GM23338 (cell line): ENCODE results near the gene ATXN2. TPM values are rescaled to one million over a fixed set of nuclear protein-coding genes. Genes with fewer than 3 reads are reported as not detected.

Experiments
- ATAC-seq: fragments of 200-7000 bp; cut with Tn5 transposase; 3 replicates; pipeline ENCODE4 v1.9.1; 2020
- DNase-seq: peaks from one replicate; pipeline ENCODE4 v3.0.0-alpha.2; 2015; ENCODE audit warnings: low spot score
- H2AFZ ChIP-seq: fragments of 200-600 bp; sonication (generic); 2 replicates; pipeline ENCODE4 v1.8.0; 2016; ENCODE audit warnings: antibody characterized with exemption, mild to moderate bottlenecking, moderate library complexity
- H3F3A ChIP-seq: fragments of 200-600 bp; sonication (generic); replicated peaks from 2 replicates; pipeline ENCODE4 v1.8.0; 2017; ENCODE audit warnings: antibody characterized with exemption, mixed run types, low read depth
- H3K27ac ChIP-seq: fragments of 200-600 bp; sonication (generic); 2 replicates; pipeline ENCODE4 v1.6.1; 2016; ENCODE audit warnings: low read depth
- H3K27me3 ChIP-seq: fragments of 200-600 bp; sonication (generic); 2 replicates; pipeline ENCODE4 v1.8.0; 2016; ENCODE audit warnings: mild to moderate bottlenecking, mixed run types, moderate library complexity; ENCODE audit not compliant: insufficient read depth
- H3K36me3 ChIP-seq: fragments of 200-600 bp; sonication (generic); 2 replicates; pipeline ENCODE4 v1.8.0; 2016; ENCODE audit warnings: mild to moderate bottlenecking; ENCODE audit not compliant: insufficient read depth
- H3K4me1 ChIP-seq: fragments of 200-600 bp; sonication (generic); 2 replicates; pipeline ENCODE4 v1.8.0; 2016; ENCODE audit warnings: mild to moderate bottlenecking, moderate library complexity; ENCODE audit not compliant: insufficient read depth
- H3K4me2 ChIP-seq: fragments of 200-600 bp; sonication (generic); 2 replicates; pipeline ENCODE4 v1.7.1; 2017; ENCODE audit warnings: mixed run types
- H3K4me3 ChIP-seq: fragments of 200-600 bp; sonication (generic); 2 replicates; pipeline ENCODE4 v1.6.1; 2016; ENCODE audit warnings: mixed run types
- H3K79me2 ChIP-seq: fragments of 200-600 bp; sonication (generic); replicated peaks from 2 replicates; pipeline ENCODE4 v1.8.0; 2017; ENCODE audit warnings: mild to moderate bottlenecking; ENCODE audit not compliant: insufficient read depth
- H3K9me2 ChIP-seq: fragments of 200-600 bp; sonication (generic); 2 replicates; pipeline ENCODE4 v1.8.0; 2017; ENCODE audit not compliant: insufficient read depth
- H4K20me1 ChIP-seq: fragments of 200-600 bp; sonication (generic); replicated peaks from 2 replicates; pipeline ENCODE4 v1.8.0; 2017; ENCODE audit warnings: mild to moderate bottlenecking; ENCODE audit not compliant: insufficient read depth
- H3K27ac Mint-ChIP-seq: 2 replicates; pipeline ENCODE4 v1.8.0; 2020; ENCODE audit warnings: inconsistent platforms, mild to moderate bottlenecking, moderate library complexity, mixed read lengths
- H3K27me3 Mint-ChIP-seq: 3 replicates; pipeline ENCODE4 v1.8.0; 2022; ENCODE audit warnings: low read depth, mild to moderate bottlenecking, moderate library complexity, mixed read lengths, inconsistent platforms; ENCODE audit not compliant: insufficient read depth, poor library complexity
- H3K36me3 Mint-ChIP-seq: 3 replicates; pipeline ENCODE4 v1.8.0; 2021; ENCODE audit warnings: low read depth, mild to moderate bottlenecking, inconsistent platforms, moderate library complexity, mixed read lengths
- H3K4me1 Mint-ChIP-seq: 3 replicates; pipeline ENCODE4 v1.8.0; 2020; ENCODE audit warnings: mild to moderate bottlenecking, inconsistent platforms, mixed read lengths
- H3K4me3 Mint-ChIP-seq: 3 replicates; pipeline ENCODE4 v1.8.0; 2021; ENCODE audit warnings: moderate library complexity, mild to moderate bottlenecking, inconsistent platforms, mixed read lengths
- H3K9me3 Mint-ChIP-seq: 3 replicates; pipeline ENCODE4 v1.8.0; 2020; ENCODE audit warnings: moderate library complexity, mild to moderate bottlenecking, inconsistent platforms, mixed read lengths
- CREB1 ChIP-seq: fragments of 250-450 bp; sonication (Bioruptor Pico); IDR thresholded peaks from 2 replicates; pipeline ENCODE4 v1.5.0; 2020; ENCODE audit warnings: low read depth, mild to moderate bottlenecking, moderate library complexity
- ETS1 ChIP-seq: IDR thresholded peaks from 2 replicates; pipeline ENCODE4 v1.6.1; 2016; ENCODE audit warnings: antibody characterized with exemption
- EZH2 ChIP-seq: fragments of 200-600 bp; sonication (generic); IDR thresholded peaks from one replicate; pipeline ENCODE4 v1.8.0; 2017; ENCODE audit warnings: antibody characterized with exemption, mild to moderate bottlenecking, low read depth; ENCODE audit not compliant: unreplicated experiment
- NANOG ChIP-seq: IDR thresholded peaks from 2 replicates; pipeline ENCODE4 v1.6.1; 2016; ENCODE audit warnings: antibody characterized with exemption, borderline replicate concordance
- REST ChIP-seq: IDR thresholded peaks from one replicate; pipeline ENCODE4 v1.6.1; 2018; ENCODE audit warnings: antibody characterized with exemption; ENCODE audit not compliant: unreplicated experiment
- ZNF114 ChIP-seq: fragments of 250-450 bp; sonication (Bioruptor Pico); IDR thresholded peaks from 2 replicates; pipeline ENCODE4 v1.5.0; 2020; ENCODE audit warnings: mild to moderate bottlenecking, moderate library complexity
- ZNF331 ChIP-seq: fragments of 250-450 bp; sonication (Bioruptor Pico); IDR thresholded peaks from 2 replicates; pipeline ENCODE4 v1.5.0; 2020; ENCODE audit warnings: low read depth, mild to moderate bottlenecking, moderate library complexity
- polyA plus RNA-seq: library from polyadenylated mRNA; unstranded; fragments of >200 nt; fragmentation: Nextera tagmentation; extraction: Ambion mirVana; gene quantifications from 2 replicates; pipeline ENCODE4 v1.2.1, GENCODE V29; 2016
- total RNA-seq: library from RNA; depleted of rRNA; stranded (reverse); fragments of >200 nt; shearing (Covaris generic); gene quantifications from 2 replicates; pipeline ENCODE4 v1.2.3, GENCODE V29; 2014
- TF ChIP-seq, protein P1 (sequence below): fragments of 250-450 bp; sonication (Bioruptor Pico); IDR thresholded peaks from 2 replicates; pipeline ENCODE4 v1.5.0; 2020; ENCODE audit warnings: mild to moderate bottlenecking, moderate library complexity
- TF ChIP-seq, protein P2 (sequence below), 2 experiments: fragments of 200-600 bp in 1 of 2; sonication (generic) in 1 of 2; conservative IDR thresholded peaks; 2 replicates each; pipeline versions ENCODE4 v1.5.1 to v1.6.1; 2016 to 2017; ENCODE audit warnings: antibody characterized with exemption in 2 of 2, low read depth in 2 of 2, mild to moderate bottlenecking in 2 of 2, moderate library complexity in 1 of 2

The ATXN2 gene
- total and polyA plus RNA-seq, 2 experiments from 2014 or later = 44.8 to 59.5 TPM

DNA sequence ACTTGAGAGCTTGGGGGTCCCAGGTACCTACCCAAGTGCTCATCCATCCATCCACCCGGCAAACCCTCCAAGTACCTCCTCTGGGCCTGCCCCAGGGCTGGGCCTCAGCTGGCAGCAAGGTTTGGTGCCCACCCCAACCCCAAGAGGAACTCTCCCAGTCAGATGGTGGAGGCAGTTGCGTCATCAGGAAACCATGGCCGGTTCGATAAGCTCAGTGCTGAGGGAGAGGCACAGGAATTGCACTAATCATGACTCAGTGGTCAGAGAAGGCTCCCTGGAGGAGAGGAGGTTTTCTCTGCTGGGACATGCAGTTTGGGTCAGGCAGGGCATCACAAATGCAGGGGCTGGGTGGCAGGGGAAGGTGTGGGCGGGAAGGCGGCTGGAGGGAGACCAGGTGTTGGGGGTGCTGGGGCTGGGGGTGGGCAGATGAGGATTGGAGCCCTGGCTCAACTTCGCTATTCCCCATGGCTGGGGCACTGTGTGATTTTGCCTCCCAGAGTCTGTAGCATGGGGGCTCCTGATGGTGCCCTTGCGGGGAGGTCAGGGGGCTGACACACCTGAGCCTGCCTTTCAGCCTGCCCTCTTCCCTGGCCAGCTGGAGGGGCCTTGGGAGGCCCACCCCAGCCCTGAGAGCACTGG lies 161.2 kb downstream of the ATXN2 start (continued):
- TF ChIP-seq, protein P1, sequence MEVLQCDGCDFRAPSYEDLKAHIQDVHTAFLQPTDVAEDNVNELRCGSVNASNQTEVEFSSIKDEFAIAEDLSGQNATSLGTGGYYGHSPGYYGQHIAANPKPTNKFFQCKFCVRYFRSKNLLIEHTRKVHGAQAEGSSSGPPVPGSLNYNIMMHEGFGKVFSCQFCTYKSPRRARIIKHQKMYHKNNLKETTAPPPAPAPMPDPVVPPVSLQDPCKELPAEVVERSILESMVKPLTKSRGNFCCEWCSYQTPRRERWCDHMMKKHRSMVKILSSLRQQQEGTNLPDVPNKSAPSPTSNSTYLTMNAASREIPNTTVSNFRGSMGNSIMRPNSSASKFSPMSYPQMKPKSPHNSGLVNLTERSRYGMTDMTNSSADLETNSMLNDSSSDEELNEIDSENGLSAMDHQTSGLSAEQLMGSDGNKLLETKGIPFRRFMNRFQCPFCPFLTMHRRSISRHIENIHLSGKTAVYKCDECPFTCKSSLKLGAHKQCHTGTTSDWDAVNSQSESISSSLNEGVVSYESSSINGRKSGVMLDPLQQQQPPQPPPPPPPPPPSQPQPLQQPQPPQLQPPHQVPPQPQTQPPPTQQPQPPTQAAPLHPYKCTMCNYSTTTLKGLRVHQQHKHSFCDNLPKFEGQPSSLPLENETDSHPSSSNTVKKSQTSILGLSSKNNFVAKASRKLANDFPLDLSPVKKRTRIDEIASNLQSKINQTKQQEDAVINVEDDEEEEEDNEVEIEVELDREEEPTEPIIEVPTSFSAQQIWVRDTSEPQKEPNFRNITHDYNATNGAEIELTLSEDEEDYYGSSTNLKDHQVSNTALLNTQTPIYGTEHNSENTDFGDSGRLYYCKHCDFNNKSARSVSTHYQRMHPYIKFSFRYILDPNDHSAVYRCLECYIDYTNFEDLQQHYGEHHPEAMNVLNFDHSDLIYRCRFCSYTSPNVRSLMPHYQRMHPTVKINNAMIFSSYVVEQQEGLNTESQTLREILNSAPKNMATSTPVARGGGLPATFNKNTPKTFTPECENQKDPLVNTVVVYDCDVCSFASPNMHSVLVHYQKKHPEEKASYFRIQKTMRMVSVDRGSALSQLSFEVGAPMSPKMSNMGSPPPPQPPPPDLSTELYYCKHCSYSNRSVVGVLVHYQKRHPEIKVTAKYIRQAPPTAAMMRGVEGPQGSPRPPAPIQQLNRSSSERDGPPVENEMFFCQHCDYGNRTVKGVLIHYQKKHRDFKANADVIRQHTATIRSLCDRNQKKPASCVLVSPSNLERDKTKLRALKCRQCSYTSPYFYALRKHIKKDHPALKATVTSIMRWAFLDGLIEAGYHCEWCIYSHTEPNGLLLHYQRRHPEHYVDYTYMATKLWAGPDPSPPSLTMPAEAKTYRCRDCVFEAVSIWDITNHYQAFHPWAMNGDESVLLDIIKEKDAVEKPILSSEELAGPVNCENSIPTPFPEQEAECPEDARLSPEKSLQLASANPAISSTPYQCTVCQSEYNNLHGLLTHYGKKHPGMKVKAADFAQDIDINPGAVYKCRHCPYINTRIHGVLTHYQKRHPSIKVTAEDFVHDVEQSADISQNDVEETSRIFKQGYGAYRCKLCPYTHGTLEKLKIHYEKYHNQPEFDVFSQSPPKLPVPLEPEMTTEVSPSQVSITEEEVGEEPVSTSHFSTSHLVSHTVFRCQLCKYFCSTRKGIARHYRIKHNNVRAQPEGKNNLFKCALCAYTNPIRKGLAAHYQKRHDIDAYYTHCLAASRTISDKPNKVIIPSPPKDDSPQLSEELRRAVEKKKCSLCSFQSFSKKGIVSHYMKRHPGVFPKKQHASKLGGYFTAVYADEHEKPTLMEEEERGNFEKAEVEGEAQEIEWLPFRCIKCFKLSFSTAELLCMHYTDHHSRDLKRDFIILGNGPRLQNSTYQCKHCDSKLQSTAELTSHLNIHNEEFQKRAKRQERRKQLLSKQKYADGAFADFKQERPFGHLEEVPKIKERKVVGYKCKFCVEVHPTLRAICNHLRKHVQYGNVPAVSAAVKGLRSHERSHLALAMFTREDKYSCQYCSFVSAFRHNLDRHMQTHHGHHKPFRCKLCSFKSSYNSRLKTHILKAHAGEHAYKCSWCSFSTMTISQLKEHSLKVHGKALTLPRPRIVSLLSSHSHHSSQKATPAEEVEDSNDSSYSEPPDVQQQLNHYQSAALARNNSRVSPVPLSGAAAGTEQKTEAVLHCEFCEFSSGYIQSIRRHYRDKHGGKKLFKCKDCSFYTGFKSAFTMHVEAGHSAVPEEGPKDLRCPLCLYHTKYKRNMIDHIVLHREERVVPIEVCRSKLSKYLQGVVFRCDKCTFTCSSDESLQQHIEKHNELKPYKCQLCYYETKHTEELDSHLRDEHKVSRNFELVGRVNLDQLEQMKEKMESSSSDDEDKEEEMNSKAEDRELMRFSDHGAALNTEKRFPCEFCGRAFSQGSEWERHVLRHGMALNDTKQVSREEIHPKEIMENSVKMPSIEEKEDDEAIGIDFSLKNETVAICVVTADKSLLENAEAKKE (CRISPR knock-in tag) = no peak

DNA sequence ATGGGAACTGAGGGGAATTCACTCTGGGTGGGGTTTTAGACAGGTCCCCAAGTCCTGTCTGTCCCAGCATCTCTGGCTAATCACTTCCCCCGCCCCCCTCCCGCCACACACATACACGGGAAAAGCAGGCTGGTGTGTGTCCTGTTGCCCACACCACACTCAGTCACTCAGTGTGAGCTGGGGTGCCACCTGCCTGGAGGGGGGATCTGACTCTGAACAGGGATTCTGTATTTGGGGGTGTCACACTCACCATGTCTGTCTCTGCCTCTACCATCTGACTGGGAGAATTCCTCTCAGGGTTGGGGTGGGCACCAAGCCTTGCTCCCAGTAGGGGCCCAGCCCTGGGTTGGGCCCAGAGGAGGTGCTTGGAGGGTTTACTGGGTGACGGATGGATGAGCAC lies 162.3 kb downstream of the ATXN2 start:
- no peaks in the 10 kb centered on the region for H3K27me3 ChIP-seq
- Mint-ChIP-seq H3K27ac (no peak overlapping the region; the same call in 1 of the 2 replicates), H3K27me3 (peaks cover 23% of the 10 kb centered on the region), H3K4me3 (peak overlapping the region; percentile 4; the same call in 1 of the 3 replicates), H3K9me3 (no peaks in the 10 kb centered on the region; the same call in 2 of the 3 replicates), H3K36me3 (peaks cover 24% of the 10 kb centered on the region), H3K4me1 (peaks cover 58% of the 10 kb centered on the region)
- no peak overlapping the region for H2AFZ ChIP-seq
- H3K79me2 ChIP-seq = peaks cover 100% of the 10 kb centered on the region
- H3K4me1 ChIP-seq = peaks cover 44% of the 10 kb centered on the region
- DNase-seq (no peak), ATAC-seq (no peak)
- H3K4me2 ChIP-seq = no peak overlapping the region
- no peaks in the 10 kb centered on the region for H3K9me2 ChIP-seq
- H4K20me1 ChIP-seq = peaks cover 27% of the 10 kb centered on the region
- H3K36me3 ChIP-seq = no peaks in the 10 kb centered on the region
- H3F3A ChIP-seq = peaks cover 9% of the 10 kb centered on the region; the same call in 1 of the 2 replicates
- peak overlapping the region; percentile 59; the same call in 1 of the 2 replicates for H3K27ac ChIP-seq
- H3K4me3 ChIP-seq = no peak overlapping the region
- no peak for TF ChIP-seq CREB1 (CRISPR knock-in tag)
- no peak for TF ChIP-seq ZNF114 (CRISPR knock-in tag)
- no peak for TF ChIP-seq REST
- TF ChIP-seq NANOG = no peak
- no peak for TF ChIP-seq EZH2
- TF ChIP-seq ETS1 = no peak
- TF ChIP-seq, protein P2, sequence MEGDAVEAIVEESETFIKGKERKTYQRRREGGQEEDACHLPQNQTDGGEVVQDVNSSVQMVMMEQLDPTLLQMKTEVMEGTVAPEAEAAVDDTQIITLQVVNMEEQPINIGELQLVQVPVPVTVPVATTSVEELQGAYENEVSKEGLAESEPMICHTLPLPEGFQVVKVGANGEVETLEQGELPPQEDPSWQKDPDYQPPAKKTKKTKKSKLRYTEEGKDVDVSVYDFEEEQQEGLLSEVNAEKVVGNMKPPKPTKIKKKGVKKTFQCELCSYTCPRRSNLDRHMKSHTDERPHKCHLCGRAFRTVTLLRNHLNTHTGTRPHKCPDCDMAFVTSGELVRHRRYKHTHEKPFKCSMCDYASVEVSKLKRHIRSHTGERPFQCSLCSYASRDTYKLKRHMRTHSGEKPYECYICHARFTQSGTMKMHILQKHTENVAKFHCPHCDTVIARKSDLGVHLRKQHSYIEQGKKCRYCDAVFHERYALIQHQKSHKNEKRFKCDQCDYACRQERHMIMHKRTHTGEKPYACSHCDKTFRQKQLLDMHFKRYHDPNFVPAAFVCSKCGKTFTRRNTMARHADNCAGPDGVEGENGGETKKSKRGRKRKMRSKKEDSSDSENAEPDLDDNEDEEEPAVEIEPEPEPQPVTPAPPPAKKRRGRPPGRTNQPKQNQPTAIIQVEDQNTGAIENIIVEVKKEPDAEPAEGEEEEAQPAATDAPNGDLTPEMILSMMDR (conservative IDR thresholded peaks at IDR 0.05; ENCODE audit: low read depth in 2 of 2) = no peak
- no peak for TF ChIP-seq ZNF331 (CRISPR knock-in tag)
